ENCODE results near the gene CPLX1.

The CPLX1 gene

GRCh38 chr4:857461-857860, 31.5 kb upstream of the CPLX1 start:
- no peak for TF ChIP-seq CTCF (IDR thresholded peaks at IDR 0.05; ENCODE audit: low read depth, low read length)
- no peak overlapping the region for H3K4me3 ChIP-seq (replicated peaks in 1 of 2; ENCODE audit: low read depth in 2 of 2, low read length in 2 of 2)

GRCh38 chr4:856225-856901, 30.4 kb upstream of the CPLX1 start:
- no peak overlapping the region for H3K4me3 ChIP-seq (replicated peaks in 1 of 2; ENCODE audit: low read depth in 2 of 2, low read length in 2 of 2)
- DNase-seq (ENCODE audit: low read depth in 2 of 2), result no peak
- TF ChIP-seq CTCF (IDR thresholded peaks at IDR 0.05; ENCODE audit: low read depth, low read length), result no peak

More at GRCh38 chr4:857461-857860, 31.5 kb upstream of the CPLX1 start:
- DNase-seq (ENCODE audit: low read depth in 2 of 2), result no peak

- no peak overlapping the region for H3K4me3 ChIP-seq (replicated peaks in 1 of 2; ENCODE audit: low read depth in 2 of 2, low read length in 2 of 2)
- TF ChIP-seq CTCF (IDR thresholded peaks at IDR 0.05; ENCODE audit: low read depth, low read length), result no peak
- DNase-seq (ENCODE audit: low read depth in 2 of 2), result no peak
Measured at GRCh38 chr4:855880-856224, 29.9 kb upstream of the CPLX1 start.

- TF ChIP-seq CTCF (IDR thresholded peaks at IDR 0.05; ENCODE audit: low read depth, low read length), result no peak
- DNase-seq (ENCODE audit: low read depth in 2 of 2), result no peak
- H3K4me3 ChIP-seq (replicated peaks in 1 of 2; ENCODE audit: low read depth in 2 of 2, low read length in 2 of 2), result no peak overlapping the region
Measured at GRCh38 chr4:854356-854755, 28.4 kb upstream of the CPLX1 start.

GRCh38 chr4:853416-853781, 27.5 kb upstream of the CPLX1 start:
- H3K4me3 ChIP-seq (replicated peaks in 1 of 2; ENCODE audit: low read depth in 2 of 2, low read length in 2 of 2), result no peak overlapping the region
- no peak for TF ChIP-seq CTCF (IDR thresholded peaks at IDR 0.05; ENCODE audit: low read depth, low read length)
- DNase-seq (ENCODE audit: low read depth in 2 of 2), result no peak

- TF ChIP-seq CTCF (IDR thresholded peaks at IDR 0.05; ENCODE audit: low read depth, low read length), result no peak
- H3K4me3 ChIP-seq (replicated peaks in 1 of 2; ENCODE audit: low read depth in 2 of 2, low read length in 2 of 2), result no peak overlapping the region
- DNase-seq (ENCODE audit: low read depth in 2 of 2), result no peak
Measured at GRCh38 chr4:851701-852430, 25.9 kb upstream of the CPLX1 start.
